GM19455 (cell line): ENCODE results near the gene NETO2.

ENCODE experiments used
- ATAC-seq: cut with Tn5 transposase; IDR thresholded peaks from one replicate; pipeline ENCODE4 v1.9.1; 2021; ENCODE audit not compliant: unreplicated experiment

The NETO2 gene

GRCh38 chr16:47047524-47048203 is 96.1 kb downstream of the NETO2 start:
- no peak for ATAC-seq

- no peak for ATAC-seq
Observed at GRCh38 chr16:47046726-47047523, 96.8 kb downstream of the NETO2 start.

GRCh38 chr16:47045459-47045858 is 98.3 kb downstream of the NETO2 start:
- no peak for ATAC-seq

GRCh38 chr16:47045023-47045422 is 98.7 kb downstream of the NETO2 start:
- ATAC-seq, result no peak

- no peak for ATAC-seq
Observed at GRCh38 chr16:47043970-47044684, 99.6 kb downstream of the NETO2 start.

- no peak for ATAC-seq
Observed at GRCh38 chr16:47043200-47043599, 100.5 kb downstream of the NETO2 start.

- peak; percentile 96 for ATAC-seq
Observed at GRCh38 chr16:47037746-47038458, 105.8 kb downstream of the NETO2 start.

GRCh38 chr16:47037396-47037745 is 106.4 kb downstream of the NETO2 start:
- peak; percentile 38 for ATAC-seq

GRCh38 chr16:47036201-47036600 is 107.5 kb downstream of the NETO2 start:
- no peak for ATAC-seq

GRCh38 chr16:47035436-47035835 is 108.3 kb downstream of the NETO2 start:
- no peak for ATAC-seq

- ATAC-seq, result no peak
Observed at GRCh38 chr16:47034455-47034854, 109.3 kb downstream of the NETO2 start.

- ATAC-seq, result no peak
Observed at GRCh38 chr16:47033176-47033575, 110.6 kb downstream of the NETO2 start.

- ATAC-seq, result no peak
Observed at GRCh38 chr16:47029724-47030123, 114.0 kb downstream of the NETO2 start.

GRCh38 chr16:47028767-47029377 is 114.9 kb downstream of the NETO2 start:
- ATAC-seq, result no peak
